Measurements from ENCODE around the gene KLF3. TPM values are rescaled to one million over a fixed set of nuclear protein-coding genes. Genes with fewer than 3 reads are reported as not detected.
"Not testable (repeated sequence)": the region's sequence is repeated elsewhere in the genome, so short reads cannot be mapped to it uniquely, and the experiment has no call there.

Gene KLF3
- total RNA-seq (2014; rRNA removed; shearing (Covaris generic)): 27.3 and 29.9 TPM in 2 replicates
- polyA plus RNA-seq (2014; cell fraction: nucleus; rRNA removed): 10.8 and 18.0 TPM in 2 replicates

- DNase-seq (ENCODE audit: extremely low read depth, low read depth): peak; percentile 83
Observed at GRCh38 chr4:38663801-38664705, at the start of gene KLF3. Gene KLF3 (plus strand): TSS chr4:38664199. CDS start chr4:38680626, 16,427 bp downstream.

- no peak for DNase-seq (ENCODE audit: extremely low read depth, low read depth)
Observed at GRCh38 chr4:38614231-38614630, 49.8 kb upstream of the KLF3 start.

- DNase-seq (ENCODE audit: extremely low read depth, low read depth): no peak
Observed at GRCh38 chr4:38615847-38616246, 48.2 kb upstream of the KLF3 start.

DNA sequence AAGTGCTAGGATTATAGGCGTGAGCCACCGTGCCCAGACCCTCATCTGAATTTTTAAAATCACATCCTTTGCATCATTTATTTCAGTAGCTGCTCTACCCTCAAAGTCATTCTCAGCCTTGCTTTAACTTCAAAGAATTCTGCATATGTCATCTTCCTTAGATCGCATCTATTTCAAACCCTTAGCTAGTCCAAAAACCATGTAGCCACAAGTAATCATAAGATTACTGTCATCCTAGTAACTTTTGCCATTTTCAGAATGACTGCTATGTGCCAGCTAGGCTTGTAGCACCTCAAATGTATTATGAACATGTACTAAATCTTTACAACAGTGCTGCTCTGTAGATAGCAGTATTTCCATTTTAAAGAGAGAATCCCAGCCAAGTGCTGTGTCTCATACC, 45.5 kb upstream of the KLF3 start:
- DNase-seq (ENCODE audit: extremely low read depth, low read depth): no peak

- DNase-seq (ENCODE audit: extremely low read depth, low read depth): no peak
Observed at GRCh38 chr4:38619316-38619715, 44.7 kb upstream of the KLF3 start.

GRCh38 chr4:38620065-38620464, 43.9 kb upstream of the KLF3 start:
- DNase-seq (ENCODE audit: extremely low read depth, low read depth): no peak

DNA sequence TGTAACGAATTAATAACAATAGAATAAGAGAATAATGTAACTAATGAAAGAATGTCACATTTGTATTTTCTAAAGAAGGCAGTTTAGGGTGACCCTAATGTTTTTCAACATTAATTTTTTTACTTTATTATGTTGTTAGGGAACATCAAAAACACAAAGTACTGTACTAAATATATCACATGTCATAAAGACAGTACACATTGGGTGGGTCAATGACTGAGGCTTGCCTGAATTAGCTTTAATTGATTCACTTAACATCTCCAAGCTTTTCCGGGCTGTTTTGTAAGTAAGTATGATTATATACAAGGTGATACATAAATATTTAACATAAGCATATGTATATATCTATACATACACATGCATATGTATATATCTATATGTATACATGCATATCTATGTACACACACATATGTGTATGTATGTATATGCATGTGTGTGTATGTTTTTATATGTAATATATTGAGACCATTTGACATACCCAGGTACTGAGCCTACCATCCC, 43.4 kb upstream of the KLF3 start:
- no peak for DNase-seq (ENCODE audit: extremely low read depth, low read depth)

- peak; percentile 93 for DNase-seq (ENCODE audit: extremely low read depth, low read depth)
Observed at GRCh38 chr4:38621028-38621684, 42.8 kb upstream of the KLF3 start.

- DNase-seq (ENCODE audit: extremely low read depth, low read depth): no peak
Observed at GRCh38 chr4:38621831-38622230, 42.2 kb upstream of the KLF3 start.

- DNase-seq (ENCODE audit: extremely low read depth, low read depth): not testable (repeated sequence)
Observed at GRCh38 chr4:38622340-38622739, 41.7 kb upstream of the KLF3 start.

- DNase-seq (ENCODE audit: extremely low read depth, low read depth): no peak
Observed at GRCh38 chr4:38623260-38623659, 40.7 kb upstream of the KLF3 start.

- DNase-seq (ENCODE audit: extremely low read depth, low read depth): no peak
Observed at GRCh38 chr4:38624311-38624710, 39.7 kb upstream of the KLF3 start.

GRCh38 chr4:38625508-38625907, 38.5 kb upstream of the KLF3 start:
- no peak for DNase-seq (ENCODE audit: extremely low read depth, low read depth)

DNA sequence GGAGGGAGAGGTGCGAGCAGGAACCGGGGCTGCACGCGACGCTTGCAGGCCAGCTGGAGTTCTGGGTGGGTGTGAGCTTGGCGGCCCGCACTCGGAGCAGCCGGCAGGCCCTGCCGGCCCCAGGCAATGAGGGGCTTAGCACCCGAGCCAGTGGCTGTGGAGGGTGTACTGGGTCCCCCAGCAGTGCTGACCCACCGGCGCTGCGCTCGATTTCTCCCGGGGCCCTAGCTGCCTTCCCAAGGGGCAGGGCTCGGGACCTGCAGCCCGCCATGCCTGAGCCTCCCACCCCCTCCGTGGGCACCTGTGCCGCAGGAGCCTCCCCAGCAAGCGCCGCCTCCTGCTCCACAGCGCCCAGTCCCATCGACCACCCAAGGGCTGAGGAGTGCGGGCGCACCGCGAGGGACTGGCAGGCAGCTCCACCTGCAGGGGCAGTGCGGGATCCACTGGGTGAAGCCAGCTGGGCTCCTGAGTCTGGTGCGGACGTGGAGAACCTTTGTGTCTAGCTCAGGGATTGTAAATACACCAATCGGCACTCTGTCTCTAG, 37.0 kb upstream of the KLF3 start:
- not testable (repeated sequence) for DNase-seq (ENCODE audit: extremely low read depth, low read depth)

- DNase-seq (ENCODE audit: extremely low read depth, low read depth): no peak
Observed at GRCh38 chr4:38630519-38630918, 33.5 kb upstream of the KLF3 start.

DNA sequence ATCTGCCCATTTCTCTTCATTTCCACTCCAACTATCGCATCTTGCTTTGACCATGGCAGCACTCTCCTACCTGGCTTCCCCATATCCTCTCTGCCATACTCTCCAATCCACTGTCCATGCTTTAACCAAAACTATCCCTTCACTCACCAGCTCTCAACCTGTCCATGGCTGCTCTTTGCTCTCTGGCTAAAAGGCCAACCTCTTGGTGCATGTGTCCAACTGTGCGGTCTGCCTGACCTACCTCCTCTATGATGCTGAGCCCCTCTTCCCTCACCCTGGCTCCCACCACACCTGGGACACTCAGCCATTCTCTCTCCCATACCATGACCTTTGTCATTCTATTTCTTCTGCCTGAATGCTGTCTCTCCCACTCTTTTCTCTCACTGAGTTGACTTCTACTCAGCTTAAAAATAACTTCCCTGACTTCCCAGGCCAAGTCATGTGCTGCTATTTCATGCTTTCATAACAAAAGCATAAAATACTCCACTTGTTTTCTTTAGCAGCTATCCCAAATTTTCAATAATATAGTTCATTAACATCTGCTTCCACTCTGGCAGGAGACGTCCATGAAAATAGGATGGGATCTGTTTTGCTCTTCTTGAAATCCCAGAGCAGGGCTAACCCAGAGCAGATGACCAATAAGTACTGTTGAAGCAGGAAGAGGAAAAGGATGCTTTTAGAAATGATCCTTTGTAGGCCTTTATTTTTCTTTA, 29.8 kb upstream of the KLF3 start:
- DNase-seq (ENCODE audit: extremely low read depth, low read depth): no peak

DNA sequence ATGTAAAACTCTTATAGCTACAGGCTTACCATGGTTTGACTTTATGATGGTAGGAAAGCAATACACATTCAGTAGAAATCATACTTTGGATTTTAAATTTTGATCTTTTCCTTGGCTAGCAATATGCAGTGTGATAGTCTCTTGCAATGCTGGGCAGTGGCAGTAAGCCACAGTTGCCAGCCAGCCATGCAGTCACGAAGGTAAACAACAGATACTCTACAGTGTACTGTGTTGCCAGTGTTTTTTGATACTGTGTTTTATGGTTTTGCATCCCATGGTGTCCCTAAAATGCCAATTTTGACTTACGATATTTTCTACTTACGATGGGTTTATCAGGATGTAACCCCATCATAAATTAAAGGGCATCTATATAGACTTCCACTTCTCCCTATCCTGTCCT, 24.8 kb upstream of the KLF3 start:
- no peak for DNase-seq (ENCODE audit: extremely low read depth, low read depth)

DNA sequence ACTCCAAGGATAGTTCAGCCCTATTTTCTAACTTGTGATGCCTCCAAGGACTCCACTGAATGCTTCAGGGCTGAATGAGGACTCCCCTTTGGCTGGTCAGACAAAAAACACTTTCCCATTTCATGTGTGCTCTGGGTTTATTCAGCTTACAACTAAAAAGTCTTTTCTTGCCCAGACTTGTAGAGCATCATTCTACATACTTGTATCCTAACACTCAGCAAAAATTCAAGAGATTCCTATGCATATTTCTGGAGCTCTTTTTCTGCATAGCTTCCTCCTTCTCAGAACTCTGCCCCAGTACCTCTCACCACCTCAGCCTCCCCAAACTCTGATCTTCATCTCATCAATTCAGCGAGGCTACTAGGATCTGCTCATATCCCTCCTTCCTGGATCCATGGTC, 22.2 kb upstream of the KLF3 start:
- DNase-seq (ENCODE audit: extremely low read depth, low read depth): no peak

GRCh38 chr4:38644201-38644600, 19.8 kb upstream of the KLF3 start:
- DNase-seq (ENCODE audit: extremely low read depth, low read depth): no peak

DNA sequence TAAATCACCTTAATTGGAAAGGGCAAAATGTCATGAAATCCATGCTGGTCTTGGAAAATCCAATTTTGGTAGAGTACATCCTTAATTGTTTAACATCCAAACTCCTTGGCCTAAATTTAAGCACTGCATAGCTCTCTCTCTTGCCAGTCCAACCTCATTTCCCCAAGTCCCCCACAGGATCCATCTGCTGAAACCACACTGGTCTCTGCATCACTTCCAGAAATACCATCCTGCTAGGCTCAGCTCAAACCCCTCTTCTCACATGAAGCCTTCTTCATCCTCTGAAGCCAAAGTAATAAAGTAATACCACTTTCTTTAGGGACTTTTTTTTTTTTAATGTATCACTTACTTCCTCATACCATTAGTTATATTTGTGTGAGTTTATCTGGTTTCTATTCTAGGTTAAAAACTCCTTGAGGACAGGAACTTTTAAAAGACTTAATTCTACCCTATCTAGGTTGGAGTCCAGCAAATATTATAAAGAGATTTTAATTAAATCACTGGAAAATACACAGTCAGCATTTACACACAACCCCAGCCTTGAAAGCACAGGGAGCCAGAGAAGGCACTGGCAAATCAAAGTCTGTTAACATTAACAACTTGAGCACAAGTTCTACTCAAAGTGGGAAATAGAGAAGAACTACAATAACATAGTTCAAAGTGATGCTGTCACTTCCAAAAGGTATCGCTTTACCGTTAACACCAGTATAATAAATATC, 16.7 kb upstream of the KLF3 start:
- no peak for DNase-seq (ENCODE audit: extremely low read depth, low read depth)
